ENCODE measurements around the gene GPRIN1. TPM values are rescaled to one million over a fixed set of nuclear protein-coding genes. Genes with fewer than 3 reads are reported as not detected.
"Not testable (repeated sequence)": the region's sequence is repeated elsewhere in the genome, so short reads cannot be mapped to it uniquely, and the experiment has no call there.

The GPRIN1 gene
- total RNA-seq, 1 donor from 2014 or later, result 1.1 TPM

DNA sequence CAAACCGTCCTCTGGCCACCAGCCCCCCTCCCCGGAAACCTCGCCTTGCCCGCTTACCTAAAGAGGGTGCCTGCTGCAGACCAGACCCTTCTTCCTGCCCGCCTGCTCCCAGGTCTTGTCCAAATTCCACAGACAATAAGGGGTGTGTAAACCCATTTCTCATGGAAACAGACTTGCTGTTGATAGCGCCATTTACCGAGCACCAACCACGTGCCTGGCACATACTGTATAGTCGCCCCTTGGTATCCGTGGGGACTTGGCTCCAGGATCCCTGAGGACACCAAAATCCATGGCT lies 35.7 kb downstream of the GPRIN1 start:
- no peak for DNase-seq (ENCODE audit: low spot score)

- DNase-seq (ENCODE audit: low spot score), result peak; percentile 59
Measured at GRCh38 chr5:176573564-176574296, 36.2 kb downstream of the GPRIN1 start.

- DNase-seq (ENCODE audit: low spot score), result no peak
Measured at GRCh38 chr5:176570044-176570443, 39.9 kb downstream of the GPRIN1 start.

- no peak for DNase-seq (ENCODE audit: low spot score)
Measured at GRCh38 chr5:176568657-176569056, 41.3 kb downstream of the GPRIN1 start.

DNA sequence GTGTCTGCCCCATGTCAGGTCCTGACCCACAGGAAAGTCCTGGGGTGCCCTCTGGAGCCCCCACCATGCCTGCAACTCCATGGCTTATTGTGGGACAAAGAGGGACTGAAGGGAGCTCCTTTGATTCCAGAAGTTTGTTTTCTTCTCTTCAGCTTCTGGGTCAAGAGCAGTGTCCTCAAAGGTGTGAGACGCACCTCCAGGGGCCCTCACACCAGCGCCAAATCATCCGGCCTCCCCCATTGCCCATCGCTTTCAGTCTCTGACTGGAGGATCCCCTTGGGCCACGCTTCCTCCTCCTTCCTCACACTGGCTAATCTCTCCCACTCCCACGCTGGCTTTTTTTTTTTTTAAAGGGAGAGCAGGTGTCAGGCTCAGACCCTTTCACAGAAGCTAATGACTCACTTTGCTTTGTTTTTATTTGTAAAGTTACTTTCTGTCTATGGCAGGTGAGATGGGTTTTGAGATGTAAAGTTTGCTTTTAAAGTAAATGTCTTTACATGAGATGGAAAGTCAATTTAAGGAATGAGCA lies 44.1 kb downstream of the GPRIN1 start:
- no peak for DNase-seq (ENCODE audit: low spot score)

DNA sequence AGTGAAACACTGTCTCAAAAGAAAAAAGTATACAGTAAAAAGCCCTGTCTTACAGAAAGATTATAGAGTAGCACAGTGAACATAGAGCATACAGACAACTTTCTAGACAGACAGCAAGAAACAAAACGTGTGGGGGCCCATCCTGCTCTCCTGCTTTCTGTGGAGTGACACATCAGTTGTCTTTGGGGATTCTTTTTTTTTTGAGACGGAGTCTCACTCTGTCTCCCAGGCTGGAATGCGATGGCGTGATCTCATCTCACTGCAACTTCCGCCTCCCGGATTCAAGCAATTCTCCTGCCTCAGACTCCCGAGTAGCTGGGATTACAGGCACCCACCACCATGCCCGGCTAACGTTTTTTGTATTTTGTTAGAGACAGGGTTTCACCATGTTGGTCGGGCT lies 46.0 kb downstream of the GPRIN1 start:
- DNase-seq (ENCODE audit: low spot score), result no peak

DNA sequence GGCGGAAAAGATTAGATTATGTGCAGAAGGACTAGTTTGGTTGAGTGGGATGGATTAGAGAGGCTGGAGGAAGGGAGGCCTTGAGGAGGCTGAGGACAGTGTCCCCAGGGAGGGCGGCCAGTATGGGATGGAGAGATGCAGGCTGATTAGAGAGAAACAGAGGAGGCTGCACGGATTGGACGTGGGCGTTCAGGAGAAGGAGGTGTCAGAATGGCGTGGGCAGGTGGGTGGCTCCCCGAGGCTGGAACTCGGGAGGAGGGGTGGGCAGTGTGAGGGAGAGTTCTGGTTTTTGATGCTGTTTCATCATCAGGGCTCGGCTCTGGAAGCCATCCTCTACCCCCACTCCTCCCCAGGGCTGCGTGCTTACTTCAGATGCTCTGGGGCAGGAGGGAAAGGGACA lies 47.8 kb downstream of the GPRIN1 start:
- DNase-seq (ENCODE audit: low spot score), result no peak

GRCh38 chr5:176561259-176561658 lies 48.7 kb downstream of the GPRIN1 start:
- DNase-seq (ENCODE audit: low spot score), result no peak

DNA sequence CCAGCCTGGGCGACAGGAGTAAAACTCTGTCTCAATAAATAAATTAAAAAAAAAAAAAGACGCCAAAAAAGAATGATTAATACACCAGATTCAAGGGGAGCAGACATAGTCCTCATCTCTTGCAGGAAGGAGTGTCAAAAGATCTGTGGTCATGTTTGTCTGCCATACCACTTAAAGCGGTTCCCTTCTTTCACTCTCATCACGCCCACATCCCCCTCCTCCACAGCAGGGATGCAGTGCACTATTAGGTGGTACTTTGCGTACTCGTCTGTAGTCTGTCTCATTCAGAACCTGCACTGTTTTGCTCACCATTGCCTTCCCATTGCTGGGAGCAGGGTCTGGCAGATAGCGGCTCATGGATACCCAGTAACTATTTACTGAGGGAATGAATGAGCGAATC lies 49.6 kb downstream of the GPRIN1 start:
- DNase-seq (ENCODE audit: low spot score), result no peak

DNA sequence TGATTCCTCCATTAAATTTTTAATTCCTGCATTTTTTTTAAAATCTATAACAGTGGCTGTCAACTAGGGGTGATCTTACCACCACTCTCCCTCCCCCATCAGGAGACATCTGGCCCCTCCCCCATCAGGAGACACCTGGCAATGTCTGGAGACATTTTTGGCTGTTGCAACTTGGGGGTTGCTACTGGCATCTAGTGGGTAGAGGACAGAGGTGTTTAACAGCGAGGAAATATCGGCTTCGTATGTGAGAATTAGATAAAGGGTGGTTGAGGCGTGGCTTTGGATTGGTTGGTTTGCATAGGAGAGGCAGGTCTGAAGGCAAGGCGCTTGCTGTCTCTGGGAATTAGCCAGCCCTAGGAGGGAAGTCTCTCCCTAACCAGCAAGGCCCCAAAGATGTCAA lies 50.3 kb downstream of the GPRIN1 start:
- DNase-seq (ENCODE audit: low spot score), result no peak

DNA sequence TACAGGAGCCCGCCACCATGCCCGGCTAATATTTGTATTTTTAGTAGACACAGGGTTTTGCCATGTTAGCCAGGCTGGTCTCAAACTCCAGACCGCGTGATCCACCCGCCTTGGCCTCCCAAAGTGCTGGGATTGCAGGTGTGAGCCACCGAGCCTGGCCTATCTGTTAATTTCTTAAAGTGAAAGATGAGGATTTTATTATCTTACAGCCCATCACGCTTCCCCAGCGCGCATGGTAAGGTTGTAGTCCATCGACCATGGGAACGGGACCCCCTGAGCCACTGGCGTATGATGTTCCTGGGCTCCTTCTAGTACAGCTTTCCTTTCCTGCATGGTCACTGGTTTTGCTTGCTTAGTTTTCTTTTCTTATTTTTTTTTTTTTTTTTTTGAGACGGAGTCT lies 52.1 kb downstream of the GPRIN1 start:
- DNase-seq (ENCODE audit: low spot score), result no peak

- peak; percentile 56 for DNase-seq (ENCODE audit: low spot score)
Measured at GRCh38 chr5:176553260-176554085, 56.5 kb downstream of the GPRIN1 start.

- DNase-seq (ENCODE audit: low spot score), result no peak
Measured at GRCh38 chr5:176552332-176552869, 57.6 kb downstream of the GPRIN1 start.

DNA sequence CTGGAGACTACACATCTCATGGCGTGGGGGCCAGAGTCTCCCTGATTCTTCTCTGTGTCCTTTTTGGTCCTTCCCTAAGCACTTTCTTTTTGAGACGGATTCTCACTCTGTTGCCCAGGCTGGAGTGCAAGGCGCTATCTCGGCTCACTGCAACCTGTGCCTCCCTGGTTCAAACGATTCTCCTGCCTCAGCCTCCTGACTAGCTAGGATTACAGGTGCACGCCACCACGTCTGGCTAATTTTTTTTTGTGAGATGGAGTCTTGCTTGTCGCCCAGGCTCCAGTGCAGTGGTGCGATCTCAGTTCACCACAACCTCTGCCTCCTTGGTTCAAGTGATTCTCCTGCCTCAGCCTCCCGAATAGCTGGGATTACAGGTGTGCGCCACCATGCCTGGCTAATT lies 59.0 kb downstream of the GPRIN1 start:
- DNase-seq (ENCODE audit: low spot score), result not testable (repeated sequence)

GRCh38 chr5:176550275-176550831 lies 59.6 kb downstream of the GPRIN1 start:
- DNase-seq (ENCODE audit: low spot score), result no peak

- no peak for DNase-seq (ENCODE audit: low spot score)
Measured at GRCh38 chr5:176549871-176550270, 60.1 kb downstream of the GPRIN1 start.

DNA sequence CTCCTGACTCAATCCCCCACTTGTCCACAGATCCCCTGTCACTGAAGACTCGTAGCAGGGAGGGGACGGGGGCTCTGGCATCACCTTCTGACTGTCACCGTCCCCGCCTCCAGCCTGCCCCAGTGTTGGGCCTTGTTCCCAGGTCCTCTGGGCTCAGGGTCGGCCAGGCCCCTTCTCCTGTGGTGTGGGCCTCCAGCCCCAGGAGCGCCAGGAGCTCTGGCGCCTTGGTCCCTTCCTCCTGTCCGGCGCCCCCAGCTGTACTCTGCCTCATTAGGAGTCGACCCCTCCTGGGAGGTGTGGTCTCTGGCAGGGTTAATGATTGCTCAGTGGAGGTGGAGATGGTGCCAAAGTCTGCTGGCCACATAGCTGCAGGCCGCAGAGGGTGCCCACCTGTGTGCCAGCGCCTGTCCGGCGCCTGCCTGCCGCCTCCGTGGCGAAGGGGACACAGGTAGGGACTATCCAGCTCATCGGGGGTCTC lies 61.0 kb downstream of the GPRIN1 start, which contains the start of gene CDHR2:
Gene CDHR2 (plus strand): TSS at position 376 of the 478 bp plus-strand sequence. CDS start 16,011 bp downstream, outside the sequence.
- DNase-seq (ENCODE audit: low spot score), result no peak

- no peak for DNase-seq (ENCODE audit: low spot score)
Measured at GRCh38 chr5:176547802-176548201, 62.2 kb downstream of the GPRIN1 start.
